Activated CD4-positive, alpha-beta T cell treated with anti-CD3 and anti-CD28 coated beads for 48 hours (primary cell): Measurements from ENCODE around the gene PTPRH.

Experiments
- DNase-seq: peaks from one replicate; pipeline ENCODE4 v3.0.0-alpha.2; 2020

The PTPRH gene

DNA sequence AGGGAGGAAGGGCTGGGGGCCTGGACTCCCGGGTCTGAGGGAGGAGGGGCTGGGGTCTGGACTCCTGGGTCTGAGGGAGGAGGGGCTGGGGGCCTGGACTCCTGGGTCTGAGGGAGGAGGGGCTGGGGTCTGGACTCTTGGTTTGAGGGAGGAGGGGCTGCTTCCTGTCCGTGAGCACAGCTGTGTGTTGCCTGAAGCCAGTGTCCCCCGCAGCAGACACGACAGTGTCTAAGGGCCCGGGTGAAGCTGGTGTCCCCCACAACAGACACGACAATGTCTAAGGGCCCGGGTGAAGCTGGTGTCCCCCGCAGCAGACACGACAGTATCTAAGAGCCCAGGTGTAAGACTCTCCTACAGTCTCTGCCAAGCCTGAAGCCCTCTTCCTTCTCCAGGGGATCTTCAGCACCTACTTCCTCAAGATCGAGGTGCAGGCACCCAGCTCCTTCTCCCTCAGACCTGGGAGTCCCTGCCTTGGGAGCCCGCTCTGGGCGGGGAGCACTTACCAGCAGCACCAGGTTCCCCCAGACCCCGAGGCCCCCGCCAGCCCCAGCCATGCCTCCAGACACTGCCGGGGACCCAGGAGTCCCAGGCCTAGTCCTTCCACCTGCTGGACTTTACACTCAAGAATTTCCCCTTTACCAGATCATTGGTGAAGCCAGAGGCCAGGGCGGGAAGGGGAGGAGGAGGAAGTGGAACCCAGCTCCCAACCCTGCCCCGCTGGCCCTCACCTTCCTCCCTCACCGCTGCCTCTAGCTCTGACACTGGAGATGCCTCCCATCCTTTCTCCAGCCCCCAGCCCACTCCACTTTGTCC, at the start of gene PTPRH:
Gene PTPRH (minus strand): TSS at position 622 of the 813 bp plus-strand sequence. CDS start 68 bp downstream, at position 554.
- DNase-seq: no peak

- peak; percentile 45 for DNase-seq
These were observed 49.2 kb upstream of the PTPRH start for GRCh38 chr19:55258476-55258827.

DNA sequence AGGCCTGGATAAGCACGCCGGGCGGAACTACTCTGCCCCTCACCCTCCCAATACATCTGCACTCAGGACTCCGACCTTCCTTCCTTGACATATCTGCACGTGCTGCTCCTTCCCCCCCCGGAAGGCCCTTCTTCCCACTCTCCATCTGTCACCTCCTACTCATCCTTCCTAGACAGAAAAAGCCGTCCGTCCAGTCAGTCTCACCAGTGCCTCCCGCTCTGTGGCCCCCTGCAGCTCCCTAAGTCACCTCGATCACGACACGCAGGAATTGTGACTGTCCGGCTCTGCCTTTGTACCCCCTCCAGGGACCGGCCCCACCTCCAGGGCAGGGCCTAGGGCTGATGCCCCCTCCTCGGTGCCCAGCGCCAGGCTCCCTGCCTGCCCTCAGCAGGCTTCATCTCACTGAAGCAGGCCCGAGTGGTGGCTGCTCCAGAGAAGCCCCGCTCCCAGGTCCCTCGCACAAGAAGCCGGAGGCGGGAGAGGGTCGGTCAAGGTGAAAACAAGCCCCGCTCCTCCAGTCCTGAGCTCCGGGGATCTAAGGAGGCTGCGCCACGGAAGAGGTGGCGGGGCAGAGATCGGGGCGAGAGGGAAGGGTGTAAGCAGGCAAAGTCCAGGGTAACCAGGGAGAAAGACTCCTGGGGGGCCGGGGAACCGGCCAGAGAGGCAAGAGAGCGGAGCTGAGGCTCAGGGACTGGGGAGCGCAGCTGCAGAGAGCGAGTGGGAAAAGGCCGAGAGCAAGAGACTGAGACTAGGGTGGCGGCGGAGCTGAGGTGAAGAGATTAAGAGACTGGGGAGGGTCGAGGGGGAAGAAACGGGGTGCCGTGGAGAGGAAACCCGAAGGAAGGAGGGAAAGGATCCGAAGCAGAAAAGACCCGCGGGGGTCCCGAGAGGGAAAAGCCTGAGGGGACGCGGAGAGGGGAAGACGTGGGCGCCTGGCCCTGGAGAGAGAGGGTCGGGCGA, 48.4 kb upstream of the PTPRH start:
- DNase-seq: peak; percentile 45

- DNase-seq: peak; percentile 34
These were observed 47.5 kb upstream of the PTPRH start for GRCh38 chr19:55256562-55257460.

- peak; percentile 75 for DNase-seq
These were observed 46.5 kb upstream of the PTPRH start for GRCh38 chr19:55255618-55256423.

- DNase-seq: no peak
These were observed 45.3 kb upstream of the PTPRH start for GRCh38 chr19:55254625-55254977.

GRCh38 chr19:55253842-55254624, 44.7 kb upstream of the PTPRH start:
- DNase-seq: peak; percentile 69

- DNase-seq: no peak
These were observed 43.7 kb upstream of the PTPRH start for GRCh38 chr19:55252760-55253663.

GRCh38 chr19:55251341-55252081, 42.2 kb upstream of the PTPRH start:
- DNase-seq: peak; percentile 63

- DNase-seq: no peak
These were observed 41.1 kb upstream of the PTPRH start for GRCh38 chr19:55250262-55251036.

GRCh38 chr19:55249841-55250240, 40.5 kb upstream of the PTPRH start:
- DNase-seq: no peak

GRCh38 chr19:55248704-55249103, 39.4 kb upstream of the PTPRH start:
- DNase-seq: no peak

- no peak for DNase-seq
These were observed 38.9 kb upstream of the PTPRH start for GRCh38 chr19:55248166-55248675.

GRCh38 chr19:55247621-55248099, 38.4 kb upstream of the PTPRH start:
- DNase-seq: no peak

- no peak for DNase-seq
These were observed 37.5 kb upstream of the PTPRH start for GRCh38 chr19:55246462-55247451.

GRCh38 chr19:55245236-55245904, 36.1 kb upstream of the PTPRH start:
- DNase-seq: no peak
